D721Med (cell line): ENCODE measurements around the gene PRTFDC1.

Source experiments
- DNase-seq: peaks from one replicate; pipeline ENCODE4 v3.0.0; 2011; ENCODE audit warnings: low spot score; ENCODE audit not compliant: insufficient read length
- FAIRE-seq: peaks from 2 replicates; lab custom pipeline; 2011; peaks lifted over from hg19 to GRCh38; lab: Jason Lieb, UNC
- TF ChIP-seq, protein P1 (sequence below): IDR thresholded peaks from 2 replicates; pipeline ENCODE4 v1.5.1; 2012; ENCODE audit warnings: mild to moderate bottlenecking, control low read depth; ENCODE audit not compliant: insufficient read depth; ENCODE audit errors: missing control alignments

Gene PRTFDC1

DNA sequence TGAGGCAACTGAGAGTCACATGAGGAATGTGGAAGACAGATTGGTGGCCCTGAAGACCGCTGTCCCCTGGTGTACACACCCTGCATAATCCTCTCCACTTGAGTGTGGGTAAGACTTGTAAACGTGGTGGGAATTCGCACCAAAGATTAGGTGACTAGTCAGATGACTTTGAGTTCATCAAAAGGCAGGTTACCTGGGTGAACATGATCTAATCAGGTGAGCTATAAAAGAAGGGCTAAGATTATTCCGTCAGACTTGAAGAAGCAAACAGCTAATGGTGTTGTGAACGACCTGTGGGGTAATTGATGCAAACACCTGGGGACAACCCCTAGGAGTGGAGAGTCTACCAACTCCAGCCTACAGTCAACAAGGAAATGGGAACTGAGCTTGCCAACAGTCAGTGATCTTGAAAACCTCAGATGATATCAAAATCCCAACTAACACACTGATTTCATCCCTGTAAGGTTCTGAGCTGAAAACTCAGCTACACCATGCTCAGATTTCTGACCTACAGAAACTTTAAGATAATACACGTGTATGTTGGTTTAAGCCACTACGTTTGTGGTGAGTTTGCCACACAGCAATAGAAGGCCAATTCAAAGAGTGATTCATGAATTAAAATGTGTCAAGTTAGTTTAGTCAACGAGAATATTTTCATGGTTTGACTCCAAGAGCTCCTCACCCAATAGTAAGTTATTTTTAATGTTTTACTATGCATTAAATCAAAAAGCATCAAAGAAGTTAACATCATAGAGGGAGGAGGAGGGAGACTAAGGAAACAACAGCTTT lies 16.7 kb downstream of the PRTFDC1 start:
- TF ChIP-seq, protein P1, sequence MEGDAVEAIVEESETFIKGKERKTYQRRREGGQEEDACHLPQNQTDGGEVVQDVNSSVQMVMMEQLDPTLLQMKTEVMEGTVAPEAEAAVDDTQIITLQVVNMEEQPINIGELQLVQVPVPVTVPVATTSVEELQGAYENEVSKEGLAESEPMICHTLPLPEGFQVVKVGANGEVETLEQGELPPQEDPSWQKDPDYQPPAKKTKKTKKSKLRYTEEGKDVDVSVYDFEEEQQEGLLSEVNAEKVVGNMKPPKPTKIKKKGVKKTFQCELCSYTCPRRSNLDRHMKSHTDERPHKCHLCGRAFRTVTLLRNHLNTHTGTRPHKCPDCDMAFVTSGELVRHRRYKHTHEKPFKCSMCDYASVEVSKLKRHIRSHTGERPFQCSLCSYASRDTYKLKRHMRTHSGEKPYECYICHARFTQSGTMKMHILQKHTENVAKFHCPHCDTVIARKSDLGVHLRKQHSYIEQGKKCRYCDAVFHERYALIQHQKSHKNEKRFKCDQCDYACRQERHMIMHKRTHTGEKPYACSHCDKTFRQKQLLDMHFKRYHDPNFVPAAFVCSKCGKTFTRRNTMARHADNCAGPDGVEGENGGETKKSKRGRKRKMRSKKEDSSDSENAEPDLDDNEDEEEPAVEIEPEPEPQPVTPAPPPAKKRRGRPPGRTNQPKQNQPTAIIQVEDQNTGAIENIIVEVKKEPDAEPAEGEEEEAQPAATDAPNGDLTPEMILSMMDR: no peak
- no peak for FAIRE-seq
- DNase-seq: no peak

DNA sequence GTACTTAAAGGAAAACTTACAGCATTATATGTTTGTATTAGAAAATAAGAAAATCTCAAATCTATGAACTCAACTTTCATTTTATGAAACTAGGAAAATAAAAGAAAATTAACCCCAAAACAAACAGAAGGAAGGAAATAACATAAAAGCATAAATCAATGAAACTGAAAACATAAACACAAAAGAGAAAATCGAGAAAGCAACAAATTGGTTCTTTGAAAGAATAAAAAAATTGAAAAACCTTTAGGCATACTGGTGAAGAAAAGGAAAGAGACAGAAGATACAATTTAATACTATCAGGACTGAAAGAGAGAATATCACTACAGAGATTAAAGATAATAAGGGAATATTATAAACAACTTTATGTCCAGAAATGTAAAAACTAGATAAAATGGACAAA lies 21.2 kb downstream of the PRTFDC1 start:
- TF ChIP-seq, protein P1: no peak
- DNase-seq: no peak
- FAIRE-seq: no peak

DNA sequence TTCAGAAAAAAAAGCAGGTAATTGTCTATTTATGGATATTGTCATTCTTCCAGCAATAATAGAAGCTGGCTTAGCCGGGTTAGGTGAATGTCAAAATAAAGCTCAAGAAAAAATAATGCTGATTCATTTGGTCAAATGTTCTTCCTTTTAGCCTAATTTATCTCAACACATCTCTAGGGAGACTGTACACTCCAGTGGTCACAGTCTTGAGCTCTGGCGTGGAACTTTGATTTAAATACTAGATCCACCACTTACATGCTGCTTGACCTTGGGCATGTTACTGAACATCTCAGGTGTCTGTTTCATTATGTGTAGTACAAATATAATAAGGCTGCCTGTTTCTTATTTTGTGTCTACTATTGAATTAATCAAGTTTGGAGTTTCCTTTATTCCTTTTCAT lies 22.0 kb downstream of the PRTFDC1 start:
- FAIRE-seq: no peak
- TF ChIP-seq, protein P1: no peak
- no peak for DNase-seq

DNA sequence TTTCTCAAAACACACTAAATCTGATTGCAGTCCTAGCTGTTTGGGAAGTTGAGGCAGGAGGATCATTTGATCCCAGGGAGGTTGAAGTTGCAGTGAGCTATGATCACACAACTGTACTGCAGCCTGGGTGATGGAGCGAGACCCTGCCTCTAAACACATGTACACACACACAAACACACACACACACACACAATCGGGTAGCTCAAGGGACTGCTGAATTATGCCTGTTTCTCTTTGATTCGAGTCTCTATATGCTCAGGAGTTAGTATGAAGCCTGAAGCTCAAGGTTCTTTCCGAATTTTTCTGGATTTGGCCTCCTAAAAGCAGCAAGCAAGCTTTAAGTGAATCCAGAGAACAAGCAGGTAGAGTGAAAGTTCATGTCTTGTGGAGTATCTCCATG lies 22.5 kb downstream of the PRTFDC1 start:
- TF ChIP-seq, protein P1: no peak
- FAIRE-seq (no peak), DNase-seq (no peak)

DNA sequence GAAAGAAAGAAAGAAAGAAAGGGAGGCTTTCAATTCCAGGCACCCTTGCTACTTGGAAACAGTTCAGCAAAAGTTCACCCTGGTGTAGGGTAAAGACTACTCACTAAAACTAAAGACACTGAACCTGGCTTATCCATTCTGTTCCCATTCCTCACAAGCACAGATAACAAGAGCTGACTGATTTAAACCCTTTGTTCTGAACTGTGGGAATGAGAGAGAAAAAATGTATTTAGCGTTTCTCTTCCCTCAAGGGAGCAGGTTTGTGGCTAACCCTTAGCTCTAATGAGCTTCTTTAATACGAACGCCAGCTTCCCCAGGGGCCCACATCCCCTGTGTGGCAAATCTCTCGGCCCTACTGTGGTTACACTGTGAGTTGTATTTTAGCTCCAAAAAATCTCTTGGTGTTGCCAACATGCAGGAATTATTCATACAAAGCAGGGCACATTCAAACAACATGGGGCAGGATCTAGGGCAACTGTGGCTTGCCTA lies 23.3 kb downstream of the PRTFDC1 start:
- DNase-seq: no peak
- FAIRE-seq: no peak
- TF ChIP-seq, protein P1: no peak

DNA sequence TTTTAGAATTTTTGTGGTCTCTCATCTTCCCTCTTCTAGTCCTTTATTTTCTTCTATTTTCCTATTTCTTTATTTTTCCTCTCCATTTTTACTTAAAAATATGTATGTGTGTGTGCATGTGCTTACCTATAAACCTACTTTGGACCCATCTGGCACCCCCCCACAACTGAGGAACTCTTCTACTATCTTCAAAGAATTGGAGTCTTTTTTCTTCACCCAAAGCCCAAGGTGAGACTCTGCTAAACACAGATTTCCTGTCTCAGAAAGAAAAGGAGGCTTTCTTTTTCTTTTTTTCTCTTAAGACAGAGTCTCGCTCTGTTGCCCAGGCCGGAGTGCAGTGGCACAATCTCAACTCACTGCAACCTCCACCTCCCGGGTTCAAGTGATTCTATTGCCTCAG lies 24.2 kb downstream of the PRTFDC1 start:
- no peak for DNase-seq
- TF ChIP-seq, protein P1: no peak
- no peak for FAIRE-seq

DNA sequence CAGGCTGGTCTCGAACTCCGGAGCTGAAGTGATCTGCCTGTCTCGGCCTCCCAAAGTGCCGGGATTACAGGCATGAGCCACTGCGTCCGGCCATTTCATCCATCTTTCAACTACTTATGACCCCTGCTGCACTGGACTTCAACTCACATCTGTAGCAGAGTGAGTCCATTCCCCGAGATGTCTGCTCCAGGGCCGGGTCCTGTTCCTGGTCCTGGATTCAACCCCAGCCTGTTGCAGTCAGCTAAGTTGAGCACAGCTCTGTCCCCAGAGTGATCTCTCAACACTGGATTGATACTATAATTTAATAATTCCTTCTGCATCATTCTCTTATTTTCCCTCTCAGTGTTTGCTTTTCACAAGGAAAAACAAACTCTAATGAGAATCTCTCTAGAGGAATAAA lies 25.8 kb downstream of the PRTFDC1 start:
- FAIRE-seq (no peak), DNase-seq (no peak)
- TF ChIP-seq, protein P1: no peak
